Gastrocnemius medialis (tissue), 4 donors: ENCODE results near the gene MSRB3.

Source experiments
- CTCF ChIP-seq, 5 experiments: fragments of 450-650 bp in 3 of 5; fragments of 200-600 bp in 2 of 5; sonication (generic) in 2 of 5; IDR thresholded peaks in 4 of 5; conservative IDR thresholded peaks in 1 of 5; 1 replicate in 4 of 5; 2 replicates in 1 of 5; pipeline ENCODE4 v1.5.1; 2016 to 2019; ENCODE audit warnings: antibody characterized with exemption in 5 of 5, mild to moderate bottlenecking in 3 of 5, moderate library complexity in 3 of 5
- POLR2A ChIP-seq, 2 donors: fragments of 450-650 bp; IDR thresholded peaks; one replicate each; pipeline ENCODE4 v1.6.1; 2017; ENCODE audit warnings: antibody characterized with exemption in 2 of 2, mild to moderate bottlenecking in 2 of 2, moderate library complexity in 2 of 2

- TF ChIP-seq CTCF (IDR thresholded peaks at IDR 0.05 in 4 of 5, conservative IDR thresholded peaks at IDR 0.05 in 1 of 5) (no peak), POLR2A (IDR thresholded peaks at IDR 0.05) (no peak)
These were observed 156.3 kb downstream of the MSRB3 start for GRCh38 chr12:65434737-65435136.
